ENCODE measurements around the gene NACC2. TPM values are rescaled to one million over a fixed set of nuclear protein-coding genes. Genes with fewer than 3 reads are reported as not detected.
A peak's percentile ranks its signal among the peaks of the same experiment; 100 is the strongest.

Gene NACC2
- total RNA-seq, 2 donors from 2014 or later: 69.2 to 79.7 TPM

DNA sequence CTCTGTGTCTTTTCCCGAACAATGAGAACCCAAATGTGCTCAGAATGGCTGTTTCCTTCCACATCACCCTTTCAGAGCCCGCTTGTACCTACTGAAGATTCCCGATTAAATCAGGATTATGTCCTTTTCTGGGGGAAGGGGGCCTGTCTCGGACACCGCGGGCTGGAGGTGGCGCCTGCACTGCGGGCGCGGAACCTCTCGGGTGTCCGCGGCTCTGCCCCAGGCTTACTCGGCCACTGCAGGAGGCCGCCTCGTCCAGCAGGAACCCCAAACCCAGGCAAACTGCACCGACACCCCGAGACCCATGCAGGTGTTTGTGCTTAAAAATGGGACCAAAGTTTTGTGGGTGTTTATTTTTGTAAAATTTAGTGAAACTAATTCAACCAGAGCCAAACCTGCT is 32.2 kb upstream of the NACC2 start:
- Histone ChIP-seq H3K36me3 (no peaks in the 10 kb centered on the region), H3K4me3 (no peak overlapping the region), H3K9me3 (no peaks in the 10 kb centered on the region), H3K27me3 (replicated peaks; ENCODE audit: insufficient read depth) (no peaks in the 10 kb centered on the region), H3K4me1 (ENCODE audit: control insufficient read depth in 1 of 2, low read depth in 2 of 2) (peaks cover 3 to 8% of the 10 kb centered on the region in 2 donors), H3K27ac (no peak overlapping the region)
- ATAC-seq (ENCODE audit: insufficient number of reproducible peaks, low FRiP score, low read depth) (no peak), DNase-seq (ENCODE audit: low spot score) (no peak)
- TF ChIP-seq, protein P1, sequence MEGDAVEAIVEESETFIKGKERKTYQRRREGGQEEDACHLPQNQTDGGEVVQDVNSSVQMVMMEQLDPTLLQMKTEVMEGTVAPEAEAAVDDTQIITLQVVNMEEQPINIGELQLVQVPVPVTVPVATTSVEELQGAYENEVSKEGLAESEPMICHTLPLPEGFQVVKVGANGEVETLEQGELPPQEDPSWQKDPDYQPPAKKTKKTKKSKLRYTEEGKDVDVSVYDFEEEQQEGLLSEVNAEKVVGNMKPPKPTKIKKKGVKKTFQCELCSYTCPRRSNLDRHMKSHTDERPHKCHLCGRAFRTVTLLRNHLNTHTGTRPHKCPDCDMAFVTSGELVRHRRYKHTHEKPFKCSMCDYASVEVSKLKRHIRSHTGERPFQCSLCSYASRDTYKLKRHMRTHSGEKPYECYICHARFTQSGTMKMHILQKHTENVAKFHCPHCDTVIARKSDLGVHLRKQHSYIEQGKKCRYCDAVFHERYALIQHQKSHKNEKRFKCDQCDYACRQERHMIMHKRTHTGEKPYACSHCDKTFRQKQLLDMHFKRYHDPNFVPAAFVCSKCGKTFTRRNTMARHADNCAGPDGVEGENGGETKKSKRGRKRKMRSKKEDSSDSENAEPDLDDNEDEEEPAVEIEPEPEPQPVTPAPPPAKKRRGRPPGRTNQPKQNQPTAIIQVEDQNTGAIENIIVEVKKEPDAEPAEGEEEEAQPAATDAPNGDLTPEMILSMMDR (IDR thresholded peaks at IDR 0.05): no peak

DNA sequence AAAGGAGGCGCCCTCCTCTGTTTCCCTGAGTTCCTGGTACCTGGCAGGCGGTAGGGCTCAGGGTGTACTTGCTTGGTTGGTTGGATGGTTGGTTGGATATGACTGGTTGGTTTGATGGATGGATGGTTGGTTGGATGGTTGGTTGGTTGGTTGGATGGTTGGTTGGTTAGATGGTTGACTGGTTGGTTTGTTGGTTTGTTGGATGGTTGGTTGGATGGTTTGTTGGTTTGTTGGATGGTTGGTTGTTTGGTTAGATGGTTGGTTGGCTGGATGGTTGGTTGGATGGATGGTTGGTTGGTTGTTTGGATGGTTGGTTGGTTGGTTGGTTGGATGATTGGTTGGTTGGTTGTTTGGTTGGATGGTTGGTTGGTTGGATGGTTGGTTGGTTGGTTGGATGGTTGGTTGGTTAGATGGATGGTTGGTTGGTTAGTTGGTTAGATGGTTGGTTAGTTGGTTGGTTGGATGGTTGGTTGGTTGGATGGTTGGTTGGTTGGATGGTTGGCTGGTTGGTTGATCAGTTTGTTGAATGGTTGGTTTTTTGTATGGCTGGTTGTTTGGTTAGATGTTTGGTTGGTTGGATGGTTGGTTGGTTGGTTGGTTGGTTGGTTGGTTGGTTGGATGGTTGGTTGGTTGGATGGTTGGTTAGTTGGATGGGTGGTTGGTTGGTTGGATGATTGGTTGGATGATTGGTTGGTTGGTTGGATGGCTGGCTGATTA is 30.0 kb upstream of the NACC2 start:
- H3K4me3 ChIP-seq: no peak overlapping the region
- peaks cover 3 to 12% of the 10 kb centered on the region in 2 donors for H3K4me1 ChIP-seq (ENCODE audit: control insufficient read depth in 1 of 2, low read depth in 2 of 2)
- TF ChIP-seq, protein P1 (IDR thresholded peaks at IDR 0.05): no peak
- no peak overlapping the region for H3K27ac ChIP-seq
- ATAC-seq (ENCODE audit: insufficient number of reproducible peaks, low FRiP score, low read depth) (no peak), DNase-seq (ENCODE audit: low spot score) (no peak)
- H3K9me3 ChIP-seq: no peaks in the 10 kb centered on the region
- H3K36me3 ChIP-seq: no peaks in the 10 kb centered on the region
- H3K27me3 ChIP-seq (replicated peaks; ENCODE audit: insufficient read depth): no peaks in the 10 kb centered on the region

DNA sequence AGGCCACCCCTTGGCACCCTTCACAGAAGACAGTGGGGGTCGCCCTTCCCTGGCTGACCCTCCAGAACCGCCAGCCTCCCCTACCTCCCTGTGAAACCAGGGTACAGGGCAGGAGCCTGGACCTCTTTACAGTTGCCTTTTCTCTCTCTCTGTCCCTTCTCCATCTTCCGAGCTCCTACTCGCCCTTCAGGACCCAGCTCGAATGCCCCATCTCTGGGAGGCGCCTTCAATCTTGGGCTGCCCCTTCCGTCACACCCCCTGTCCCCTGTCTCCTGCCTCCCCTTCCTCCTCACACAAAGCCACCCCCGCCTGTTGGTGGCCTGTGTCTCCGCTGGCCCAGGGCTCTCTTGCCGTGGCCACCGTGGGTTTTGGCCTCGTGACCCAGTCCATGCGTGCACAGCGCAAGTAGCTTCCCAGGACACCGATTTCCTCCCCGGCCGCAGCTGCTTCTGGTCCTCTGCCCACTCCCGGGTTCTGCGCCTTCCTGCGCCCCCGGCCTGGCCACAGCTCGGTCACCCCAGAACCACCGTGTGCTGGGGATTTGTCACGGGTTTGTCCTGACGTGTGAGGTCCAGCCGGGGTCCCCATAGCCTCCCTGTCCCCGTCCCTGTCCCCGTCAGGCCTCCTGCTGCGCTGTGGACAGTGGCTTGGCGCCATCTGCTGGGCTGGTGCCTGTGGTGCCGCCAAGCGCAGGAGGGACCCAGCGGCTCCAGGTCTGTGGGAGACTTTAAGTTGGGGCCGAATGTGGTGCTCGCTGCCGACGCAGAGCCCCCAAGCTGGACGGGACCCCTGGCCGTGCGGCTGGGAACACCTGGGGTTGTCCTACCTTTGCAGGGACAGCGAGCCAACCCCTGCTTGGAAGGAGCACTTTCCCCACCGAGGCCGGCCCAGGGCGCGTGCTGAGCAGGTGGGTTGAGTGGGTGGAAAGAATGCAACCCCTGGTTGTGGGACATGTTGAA is 27.6 kb upstream of the NACC2 start:
- Histone ChIP-seq H3K4me3 (peak overlapping the region; percentile 61), H3K27me3 (replicated peaks; ENCODE audit: insufficient read depth) (no peaks in the 10 kb centered on the region), H3K4me1 (ENCODE audit: control insufficient read depth in 1 of 2, low read depth in 2 of 2) (peaks cover 9 to 24% of the 10 kb centered on the region in 2 donors), H3K27ac (no peak overlapping the region), H3K36me3 (no peaks in the 10 kb centered on the region), H3K9me3 (no peaks in the 10 kb centered on the region)
- ATAC-seq (ENCODE audit: insufficient number of reproducible peaks, low FRiP score, low read depth): no peak
- DNase-seq (ENCODE audit: low spot score): peak; percentile 31
- TF ChIP-seq, protein P1 (IDR thresholded peaks at IDR 0.05): peak; percentile 98

DNA sequence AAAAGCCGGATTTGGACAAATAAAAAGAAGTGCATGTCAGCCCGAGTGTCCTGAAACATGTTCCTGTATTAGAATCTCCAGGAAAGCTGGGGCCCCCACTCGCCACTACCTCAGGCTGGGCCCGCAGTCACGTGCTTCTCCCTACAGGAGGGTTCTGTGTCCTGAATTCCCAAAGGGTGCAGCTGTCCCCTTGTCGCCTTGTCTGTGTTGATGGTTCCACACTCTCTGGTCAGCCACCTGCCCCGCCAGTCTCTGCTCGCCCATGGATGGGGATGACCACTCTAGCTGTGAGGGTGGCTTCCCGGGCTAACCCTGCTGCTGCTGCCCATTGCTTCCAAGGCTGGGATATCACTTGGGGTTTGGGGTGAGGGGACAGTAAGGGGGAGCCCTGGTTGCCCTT is 26.7 kb upstream of the NACC2 start:
- Histone ChIP-seq H3K36me3 (no peaks in the 10 kb centered on the region), H3K4me3 (no peak overlapping the region), H3K4me1 (ENCODE audit: control insufficient read depth in 1 of 2, low read depth in 2 of 2) (peaks cover 15 to 33% of the 10 kb centered on the region in 2 donors), H3K9me3 (no peaks in the 10 kb centered on the region), H3K27me3 (replicated peaks; ENCODE audit: insufficient read depth) (no peaks in the 10 kb centered on the region), H3K27ac (no peak overlapping the region)
- no peak for DNase-seq (ENCODE audit: low spot score)
- ATAC-seq (ENCODE audit: insufficient number of reproducible peaks, low FRiP score, low read depth): no peak
- TF ChIP-seq, protein P1 (IDR thresholded peaks at IDR 0.05): no peak

DNA sequence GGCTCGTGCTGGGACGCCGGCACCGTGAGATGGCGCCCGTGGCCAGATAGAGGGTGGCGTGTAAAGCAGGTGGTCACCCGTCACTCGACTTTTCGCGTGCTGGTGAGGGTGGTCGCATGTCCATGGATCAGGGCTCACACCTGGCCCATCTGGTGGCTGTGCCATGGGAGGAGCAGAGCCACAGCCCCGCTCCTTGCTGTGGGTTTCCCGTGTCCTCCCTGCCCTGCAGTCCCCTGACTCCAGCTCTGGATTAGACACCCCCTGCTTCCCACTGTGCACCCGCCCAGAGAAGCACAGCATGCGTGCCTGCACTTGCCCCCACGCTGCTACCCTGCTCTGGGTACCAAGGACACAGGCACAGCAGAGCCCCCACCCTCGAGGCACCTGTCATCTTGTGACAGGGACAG is 25.4 kb upstream of the NACC2 start:
- TF ChIP-seq, protein P1 (IDR thresholded peaks at IDR 0.05): no peak
- Histone ChIP-seq H3K4me1 (ENCODE audit: control insufficient read depth in 1 of 2, low read depth in 2 of 2) (peaks cover 15 to 36% of the 10 kb centered on the region in 2 donors), H3K4me3 (no peak overlapping the region), H3K36me3 (peaks cover 11% of the 10 kb centered on the region), H3K27me3 (replicated peaks; ENCODE audit: insufficient read depth) (no peaks in the 10 kb centered on the region), H3K27ac (no peak overlapping the region), H3K9me3 (no peaks in the 10 kb centered on the region)
- DNase-seq (ENCODE audit: low spot score): no peak
- no peak for ATAC-seq (ENCODE audit: insufficient number of reproducible peaks, low FRiP score, low read depth)

Data from thoracic aorta (tissue), 2 donors.